CD14-positive monocyte (primary cell): Measurements from ENCODE around the gene GNLY. TPM values are rescaled to one million over a fixed set of nuclear protein-coding genes. Genes with fewer than 3 reads are reported as not detected.

ENCODE experiments used
- DNase-seq, 3 donors: peaks; one replicate each; pipeline ENCODE4 v3.0.0-alpha.2; 2011 to 2022
- H2AFZ ChIP-seq: 2 replicates; pipeline ENCODE4 v1.6.0; 2012; ENCODE audit warnings: mild to moderate bottlenecking, low read depth, low read length, inconsistent platforms; ENCODE audit not compliant: insufficient read depth, poor library complexity, severe bottlenecking
- H3K27ac ChIP-seq, 2 donors: 1 replicate in 1 of 2; 2 replicates in 1 of 2; pipeline ENCODE4 v1.5.1; 2012 to 2013; ENCODE audit warnings: low read length in 2 of 2, control low read depth in 1 of 2, inconsistent platforms in 1 of 2, low read depth in 1 of 2, mild to moderate bottlenecking in 1 of 2
- H3K27me3 ChIP-seq, 2 donors: one replicate each; pipeline versions ENCODE4 v1.6.0 to v1.6.1; 2011 to 2013; ENCODE audit warnings: low read length in 2 of 2; ENCODE audit not compliant: control insufficient read depth in 2 of 2, insufficient read depth in 2 of 2
- H3K36me3 ChIP-seq, 2 donors: replicated peaks in 1 of 2; 1 replicate in 1 of 2; 2 replicates in 1 of 2; pipeline versions ENCODE4 v1.5.1 to v1.6.1; 2012 to 2013; ENCODE audit warnings: low read length in 2 of 2, control low read depth in 1 of 2, inconsistent platforms in 1 of 2, mild to moderate bottlenecking in 1 of 2; ENCODE audit not compliant: insufficient read depth in 2 of 2, control insufficient read depth in 1 of 2
- H3K4me1 ChIP-seq, 2 donors: 1 replicate in 1 of 2; 2 replicates in 1 of 2; pipeline versions ENCODE4 v1.5.1 to v1.6.1; 2012 to 2013; ENCODE audit warnings: low read length in 2 of 2, control low read depth in 1 of 2, inconsistent platforms in 1 of 2, mild to moderate bottlenecking in 1 of 2, moderate library complexity in 1 of 2; ENCODE audit not compliant: insufficient read depth in 2 of 2, control insufficient read depth in 1 of 2
- H3K4me2 ChIP-seq: replicated peaks from 2 replicates; pipeline ENCODE3; 2012; ENCODE audit warnings: low read length, moderate library complexity, mild to moderate bottlenecking; ENCODE audit not compliant: poor library complexity, severe bottlenecking; ENCODE audit errors: extremely low read depth
- H3K4me3 ChIP-seq, 3 experiments: fragments of 200-600 bp in 1 of 3; sonication (generic) in 1 of 3; replicated peaks in 1 of 3; 1 replicate in 2 of 3; 2 replicates in 1 of 3; pipeline ENCODE4 v1.5.1; 2011 to 2013; ENCODE audit warnings: low read length in 3 of 3, mild to moderate bottlenecking in 3 of 3, control low read depth in 2 of 3, low read depth in 2 of 3, inconsistent platforms in 1 of 3, moderate library complexity in 1 of 3
- H3K79me2 ChIP-seq: 2 replicates; pipeline ENCODE4 v1.6.0; 2012; ENCODE audit warnings: mild to moderate bottlenecking, control low read depth, inconsistent platforms, low read length, moderate library complexity; ENCODE audit not compliant: insufficient read depth
- H3K9ac ChIP-seq: 2 replicates; pipeline ENCODE4 v1.6.0; 2017; ENCODE audit warnings: low read length, mild to moderate bottlenecking; ENCODE audit not compliant: insufficient read depth, poor library complexity, severe bottlenecking
- H3K9me3 ChIP-seq, 2 donors: replicated peaks in 1 of 2; 1 replicate in 1 of 2; 2 replicates in 1 of 2; pipeline versions ENCODE4 v1.5.1 to v1.6.1; 2012 to 2013; ENCODE audit warnings: low read length in 2 of 2, control low read depth in 1 of 2; ENCODE audit not compliant: control insufficient read depth in 1 of 2, insufficient read depth in 1 of 2
- H4K20me1 ChIP-seq: 2 replicates; pipeline ENCODE4 v1.6.0; 2012; ENCODE audit warnings: mild to moderate bottlenecking, low read length, control low read depth, moderate library complexity; ENCODE audit not compliant: insufficient read depth
- H3K27ac Mint-ChIP-seq, 7 donors: one replicate each; pipeline ENCODE4 v1.8.0; 2020; ENCODE audit warnings: mild to moderate bottlenecking in 7 of 7, mixed read lengths in 7 of 7, moderate library complexity in 6 of 7, inconsistent platforms in 2 of 7
- H3K27me3 Mint-ChIP-seq, 3 donors: one replicate each; pipeline ENCODE4 v1.8.0; 2021 to 2022; ENCODE audit warnings: low read depth in 3 of 3, mild to moderate bottlenecking in 3 of 3, mixed read lengths in 3 of 3, moderate library complexity in 3 of 3, inconsistent platforms in 1 of 3
- H3K36me3 Mint-ChIP-seq, 2 donors: one replicate each; pipeline ENCODE4 v1.8.0; 2020; ENCODE audit warnings: mixed read lengths in 2 of 2, inconsistent platforms in 1 of 2, mild to moderate bottlenecking in 1 of 2
- H3K4me1 Mint-ChIP-seq: one replicate; pipeline ENCODE4 v1.8.0; 2020; ENCODE audit warnings: mild to moderate bottlenecking, mixed read lengths
- H3K4me3 Mint-ChIP-seq, 2 donors: one replicate each; pipeline ENCODE4 v1.8.0; 2020; ENCODE audit warnings: mild to moderate bottlenecking in 2 of 2, mixed read lengths in 2 of 2, moderate library complexity in 1 of 2
- H3K9me3 Mint-ChIP-seq, 7 donors: one replicate each; pipeline ENCODE4 v1.8.0; 2020 to 2022; ENCODE audit warnings: mixed read lengths in 7 of 7, mild to moderate bottlenecking in 6 of 7, moderate library complexity in 6 of 7, inconsistent platforms in 2 of 7
- WGBS: methylation state at CpG from one replicate; pipeline ENCODE4 v1.1.5; 2013; ENCODE audit warnings: missing lambda C conversion rate; ENCODE audit not compliant: insufficient coverage; 5-methylcytosine and 5-hydroxymethylcytosine counted together
- intact Hi-C, 2 donors: fragments of 100-400 bp; cut with micrococcal nuclease; formaldehyde crosslinking; loops; one replicate each; pipeline versions ENCODE4 v1.15.0 to v1.15.1; 2023
- polyA plus RNA-seq, 3 donors: library from polyadenylated mRNA; depleted of rRNA in 1 of 3; unstranded in 2 of 3; stranded (reverse) in 1 of 3; fragments of 300-500 nt in 2 of 3; fragments of >200 nt in 1 of 3; fragmentation: Illumina TruSeq in 2 of 3; gene quantifications; 1 replicate in 2 of 3; 2 replicates in 1 of 3; pipeline ENCODE4 v1.2.3, GENCODE V29; 2012 to 2021
- TF ChIP-seq, protein P1 (sequence below): fragments of 200-600 bp; IDR thresholded peaks from one replicate; pipeline ENCODE4 v1.8.0; 2022; ENCODE audit warnings: antibody characterized with exemption, mild to moderate bottlenecking

GNLY gene
- polyA plus RNA-seq, 3 donors, result 4.6 to 13.2 (median 11.1) TPM

DNA sequence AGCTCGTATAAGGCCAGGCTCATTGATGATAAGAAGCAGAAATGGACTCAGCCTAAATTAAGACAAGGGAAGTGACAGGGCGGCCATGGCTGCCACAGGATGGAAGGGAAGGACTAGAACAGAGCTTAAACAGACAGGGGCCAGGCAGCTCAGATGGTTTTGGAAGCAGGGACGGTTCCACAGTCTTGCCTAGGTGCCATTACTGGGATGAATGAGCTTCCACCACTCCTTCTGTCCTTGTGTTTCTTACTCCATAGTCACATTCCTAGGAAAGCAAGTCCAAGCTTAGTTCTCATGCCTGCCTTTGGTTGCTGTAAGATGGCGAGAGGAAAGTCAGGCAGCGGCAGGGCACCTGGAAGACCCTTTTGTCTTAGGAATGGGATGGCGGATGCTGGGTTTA is 11.9 kb downstream of the GNLY start:
- H3K4me2 ChIP-seq, result peak overlapping the region; percentile 64
- 37% methylated on average over 3 of the region's 6 CpGs for WGBS
- H3K9me3 Mint-ChIP-seq, result peaks cover 0 to 4% (median 2%) of the 10 kb centered on the region in 7 donors
- H3K4me1 ChIP-seq, result peaks cover 100% of the 10 kb centered on the region in 2 donors
- peaks cover 88% of the 10 kb centered on the region for H3K4me1 Mint-ChIP-seq
- H3K27ac Mint-ChIP-seq, result peak overlapping the region; percentile 97 to 100 (median 99)
- H3K4me3 Mint-ChIP-seq, result peak overlapping the region in 1 of 2 donors; percentile 21
- no peaks in the 10 kb centered on the region for H3K27me3 Mint-ChIP-seq
- no peaks in the 10 kb centered on the region for H3K79me2 ChIP-seq
- peak overlapping the region; percentile 97 to 99 for H3K27ac ChIP-seq
- H3K9ac ChIP-seq, result peak overlapping the region; percentile 77
- no peak overlapping the region for H2AFZ ChIP-seq
- H3K36me3 Mint-ChIP-seq, result peaks cover 3 to 5% of the 10 kb centered on the region in 2 donors
- H3K27me3 ChIP-seq, result no peaks in the 10 kb centered on the region
- no peaks in the 10 kb centered on the region for H3K9me3 ChIP-seq
- no peak for DNase-seq
- TF ChIP-seq, protein P1, sequence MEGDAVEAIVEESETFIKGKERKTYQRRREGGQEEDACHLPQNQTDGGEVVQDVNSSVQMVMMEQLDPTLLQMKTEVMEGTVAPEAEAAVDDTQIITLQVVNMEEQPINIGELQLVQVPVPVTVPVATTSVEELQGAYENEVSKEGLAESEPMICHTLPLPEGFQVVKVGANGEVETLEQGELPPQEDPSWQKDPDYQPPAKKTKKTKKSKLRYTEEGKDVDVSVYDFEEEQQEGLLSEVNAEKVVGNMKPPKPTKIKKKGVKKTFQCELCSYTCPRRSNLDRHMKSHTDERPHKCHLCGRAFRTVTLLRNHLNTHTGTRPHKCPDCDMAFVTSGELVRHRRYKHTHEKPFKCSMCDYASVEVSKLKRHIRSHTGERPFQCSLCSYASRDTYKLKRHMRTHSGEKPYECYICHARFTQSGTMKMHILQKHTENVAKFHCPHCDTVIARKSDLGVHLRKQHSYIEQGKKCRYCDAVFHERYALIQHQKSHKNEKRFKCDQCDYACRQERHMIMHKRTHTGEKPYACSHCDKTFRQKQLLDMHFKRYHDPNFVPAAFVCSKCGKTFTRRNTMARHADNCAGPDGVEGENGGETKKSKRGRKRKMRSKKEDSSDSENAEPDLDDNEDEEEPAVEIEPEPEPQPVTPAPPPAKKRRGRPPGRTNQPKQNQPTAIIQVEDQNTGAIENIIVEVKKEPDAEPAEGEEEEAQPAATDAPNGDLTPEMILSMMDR, result no peak
- intact Hi-C loops, result loop anchor here in 1 of 2 donors (5.0 kb wide), 1 partner anchor 34 kb away; no protein-coding TSS in a partner anchor
- peak overlapping the region in 1 of 3 experiments; percentile 53 for H3K4me3 ChIP-seq
- H3K36me3 ChIP-seq, result no peaks in the 10 kb centered on the region
- H4K20me1 ChIP-seq, result no peaks in the 10 kb centered on the region

DNA sequence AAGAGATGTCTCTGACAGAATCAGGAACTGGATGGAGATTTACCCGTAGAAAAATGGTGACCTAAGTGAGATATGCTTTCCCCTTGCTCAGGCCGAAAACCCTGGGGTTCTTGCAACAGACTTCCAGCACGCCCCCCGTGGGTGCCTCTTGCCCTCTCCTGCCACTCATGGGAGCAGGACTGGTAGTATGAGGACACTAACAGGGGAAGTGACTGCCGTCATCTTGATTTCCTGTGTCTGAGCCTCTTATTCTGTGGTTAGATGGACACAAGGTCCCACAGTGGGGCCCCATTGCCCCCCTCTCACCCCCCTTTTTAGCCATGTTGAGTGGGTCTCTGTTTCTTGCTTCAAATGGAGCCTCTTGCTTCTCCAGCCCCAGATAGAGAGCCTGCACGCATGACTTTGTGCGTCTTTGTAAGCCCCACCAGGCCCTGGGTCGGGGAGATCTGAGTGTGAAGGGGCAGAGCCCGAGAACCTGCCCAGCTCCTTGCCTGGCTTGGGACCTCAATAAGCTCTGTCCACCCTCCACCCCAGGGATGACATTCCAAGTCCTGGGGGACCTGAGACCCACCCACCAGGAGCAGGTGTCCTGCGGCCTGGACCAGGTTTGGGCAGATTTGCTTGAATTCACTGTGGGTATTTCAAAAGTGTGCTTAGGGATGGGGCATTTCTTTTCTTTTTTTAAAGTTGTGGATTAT is 12.6 kb downstream of the GNLY start:
- TF ChIP-seq, protein P1, result no peak
- H3K4me3 Mint-ChIP-seq, result peak overlapping the region; percentile 7 to 52
- Histone ChIP-seq H3K27me3 (no peaks in the 10 kb centered on the region), H3K4me3 (peak overlapping the region in 1 of 3 experiments; percentile 53), H4K20me1 (no peaks in the 10 kb centered on the region), H2AFZ (peak overlapping the region; percentile 5), H3K27ac (peak overlapping the region; percentile 97 to 99), H3K36me3 (no peaks in the 10 kb centered on the region), H3K9ac (peak overlapping the region; percentile 77), H3K9me3 (no peaks in the 10 kb centered on the region), H3K4me1 (peaks cover 100% of the 10 kb centered on the region in 2 donors), H3K79me2 (no peaks in the 10 kb centered on the region), H3K4me2 (peak overlapping the region; percentile 64)
- 16% methylated on average over 7 of the region's 10 CpGs for WGBS
- intact Hi-C loops, result loop anchor here in 1 of 2 donors (5.0 kb wide), 1 partner anchor 34 kb away; no protein-coding TSS in a partner anchor
- H3K36me3 Mint-ChIP-seq, result peaks cover 3 to 5% of the 10 kb centered on the region in 2 donors
- peak; percentile 92 to 98 (median 95) for DNase-seq
- H3K27me3 Mint-ChIP-seq, result no peaks in the 10 kb centered on the region
- peak overlapping the region; percentile 97 to 100 (median 99) for H3K27ac Mint-ChIP-seq
- peaks cover 0 to 3% (median 2%) of the 10 kb centered on the region in 7 donors for H3K9me3 Mint-ChIP-seq
- peaks cover 92% of the 10 kb centered on the region for H3K4me1 Mint-ChIP-seq
